GM18870 (cell line): Measurements from ENCODE around the gene ARF1.

ENCODE experiments used
- ATAC-seq: cut with Tn5 transposase; IDR thresholded peaks from one replicate; pipeline ENCODE4 v1.9.1; 2021; ENCODE audit warnings: moderate library complexity; ENCODE audit not compliant: unreplicated experiment

The ARF1 gene

DNA sequence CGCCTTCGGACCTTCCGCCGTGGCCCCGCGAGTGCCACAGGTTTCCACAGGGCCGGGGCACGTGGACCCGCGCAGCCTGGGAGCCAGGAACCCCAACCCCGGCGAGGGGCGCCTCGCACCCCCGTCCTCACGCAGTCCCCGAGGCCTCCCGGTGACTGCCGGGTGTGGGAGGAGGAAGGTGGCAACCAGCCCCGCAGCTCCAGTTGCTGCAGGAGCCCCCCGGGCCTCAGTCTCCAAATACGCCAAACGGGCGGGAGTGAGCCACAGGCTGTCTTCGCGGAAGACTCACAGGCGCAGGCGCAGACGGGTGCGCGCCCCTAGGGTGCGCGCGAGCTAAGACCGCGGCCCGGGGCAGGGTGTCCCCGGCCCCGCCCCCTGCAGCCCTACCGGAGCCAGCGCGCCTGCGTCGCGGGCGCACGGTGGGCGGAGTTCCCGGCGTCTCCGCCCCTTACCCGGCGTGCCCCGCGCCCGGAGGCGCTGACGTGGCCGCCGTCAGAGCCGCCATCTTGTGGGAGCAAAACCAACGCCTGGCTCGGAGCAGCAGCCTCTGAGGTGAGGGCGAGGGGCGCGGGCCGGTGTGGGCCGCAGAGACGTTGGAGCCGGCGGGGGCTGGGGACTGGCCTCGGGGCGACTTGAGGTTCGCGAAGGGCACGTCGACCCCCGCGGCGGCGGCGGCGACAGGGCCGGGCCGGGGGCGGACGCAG lies at the start of gene ARF1:
Gene ARF1 (plus strand): TSS at position 495 of the 704 bp plus-strand sequence. CDS start 14,407 bp downstream, outside the sequence.
- ATAC-seq = peak; percentile 60

DNA sequence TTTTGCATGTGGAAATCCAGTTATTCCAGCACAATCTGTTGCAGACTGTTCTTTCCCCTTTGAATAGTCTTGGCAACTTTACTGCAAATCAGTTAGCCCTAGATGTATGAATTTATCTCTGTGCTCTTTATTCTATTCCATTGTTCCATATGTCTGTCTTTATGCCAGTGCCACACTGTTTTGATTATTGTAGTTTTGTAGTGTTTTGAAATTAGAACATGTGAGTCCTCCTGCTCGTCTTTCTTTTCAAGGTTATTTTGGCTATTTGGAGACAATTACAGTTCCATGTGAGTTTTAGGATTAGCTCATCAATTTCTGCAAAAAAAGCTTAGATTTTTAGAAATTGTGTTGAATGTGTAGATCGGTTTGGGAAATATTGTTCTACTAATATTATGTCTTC lies 49.1 kb upstream of the ARF1 start:
- ATAC-seq = no peak

DNA sequence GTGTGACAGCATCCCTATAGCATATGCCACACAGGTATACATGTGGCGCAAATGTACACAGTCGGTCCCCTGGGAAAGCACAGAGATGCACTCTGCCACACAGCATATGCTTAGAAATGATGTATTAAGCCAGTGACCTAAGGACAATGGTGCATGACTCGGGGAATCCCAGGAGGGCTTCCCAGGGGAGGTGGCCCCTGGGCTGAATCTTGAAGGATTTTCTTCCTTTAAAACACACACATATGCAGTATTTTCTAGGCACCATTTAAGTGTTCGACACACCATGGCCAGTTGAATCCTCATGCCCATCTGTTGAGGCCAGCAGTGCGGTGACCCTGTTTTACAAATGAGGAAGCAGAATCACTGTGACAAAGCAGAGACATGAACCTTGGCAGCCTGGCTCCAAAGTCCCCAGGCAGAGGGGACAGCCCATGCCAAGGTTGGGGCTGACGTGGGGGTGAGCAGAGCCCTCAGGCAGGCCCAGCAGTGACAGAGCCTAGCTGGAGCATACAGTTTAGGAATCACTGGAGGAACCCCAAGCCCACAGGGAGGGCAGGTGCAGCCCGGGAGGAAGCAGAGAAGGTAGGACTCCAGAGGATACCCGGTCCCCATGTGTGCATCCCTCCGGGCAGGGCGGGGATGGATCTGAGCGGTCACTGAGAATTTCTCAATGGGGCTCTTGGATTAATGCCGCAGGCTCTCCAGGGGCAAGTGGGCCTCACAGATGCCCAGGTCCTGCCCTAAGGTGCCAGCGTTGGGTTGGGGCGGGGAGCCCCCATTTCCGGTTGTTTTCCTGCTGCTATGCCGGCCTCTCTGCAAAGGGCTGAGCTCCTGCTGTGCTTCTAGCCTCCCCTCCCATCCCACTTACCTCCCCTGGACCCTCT lies 47.3 kb upstream of the ARF1 start:
- no peak for ATAC-seq

DNA sequence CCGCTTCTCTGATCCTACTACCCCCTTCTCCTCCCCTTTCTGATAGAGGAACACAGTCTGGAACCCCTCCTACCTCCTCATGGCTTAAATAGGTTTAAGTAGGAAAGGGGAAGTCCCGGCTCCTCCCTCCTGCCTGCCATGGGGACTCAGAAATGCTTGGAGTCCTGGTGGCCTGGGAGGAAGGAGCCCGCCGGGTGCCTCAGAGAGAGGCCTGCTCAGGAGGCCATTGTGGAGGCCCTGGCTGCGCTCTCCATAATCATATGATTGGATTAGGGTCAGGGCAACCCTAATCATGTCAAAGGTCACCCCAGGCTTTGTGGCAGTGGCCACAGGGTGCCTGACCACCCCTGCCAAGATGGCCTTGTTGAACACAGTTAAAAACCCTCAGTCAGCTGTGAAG lies 46.7 kb upstream of the ARF1 start:
- ATAC-seq = no peak

DNA sequence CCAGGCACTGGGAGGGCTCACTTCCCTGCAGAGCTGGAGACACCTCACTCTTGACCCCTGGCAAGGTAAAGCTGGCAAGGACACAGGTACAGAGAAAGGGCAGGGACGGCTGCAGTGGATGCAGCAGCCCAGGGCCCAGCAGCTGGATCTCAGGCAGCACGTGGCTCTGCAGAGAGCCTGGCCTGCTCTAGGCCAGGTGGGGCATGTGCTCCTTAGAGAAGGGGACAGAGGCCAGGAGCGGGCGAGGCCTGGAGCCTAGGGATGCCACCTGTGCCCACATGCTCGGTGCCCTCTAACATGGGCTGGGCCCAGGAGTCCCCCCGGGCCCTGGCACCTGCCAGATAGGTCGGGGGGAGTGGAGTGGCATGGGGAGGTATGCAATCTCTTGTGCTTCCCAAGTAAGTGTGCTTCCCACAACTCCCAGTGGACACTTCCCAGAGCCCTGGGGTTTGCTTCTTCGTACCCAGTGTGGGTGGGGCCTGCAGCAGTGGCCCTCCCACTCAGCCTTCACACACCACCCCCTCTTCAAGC lies 45.7 kb upstream of the ARF1 start:
- no peak for ATAC-seq

DNA sequence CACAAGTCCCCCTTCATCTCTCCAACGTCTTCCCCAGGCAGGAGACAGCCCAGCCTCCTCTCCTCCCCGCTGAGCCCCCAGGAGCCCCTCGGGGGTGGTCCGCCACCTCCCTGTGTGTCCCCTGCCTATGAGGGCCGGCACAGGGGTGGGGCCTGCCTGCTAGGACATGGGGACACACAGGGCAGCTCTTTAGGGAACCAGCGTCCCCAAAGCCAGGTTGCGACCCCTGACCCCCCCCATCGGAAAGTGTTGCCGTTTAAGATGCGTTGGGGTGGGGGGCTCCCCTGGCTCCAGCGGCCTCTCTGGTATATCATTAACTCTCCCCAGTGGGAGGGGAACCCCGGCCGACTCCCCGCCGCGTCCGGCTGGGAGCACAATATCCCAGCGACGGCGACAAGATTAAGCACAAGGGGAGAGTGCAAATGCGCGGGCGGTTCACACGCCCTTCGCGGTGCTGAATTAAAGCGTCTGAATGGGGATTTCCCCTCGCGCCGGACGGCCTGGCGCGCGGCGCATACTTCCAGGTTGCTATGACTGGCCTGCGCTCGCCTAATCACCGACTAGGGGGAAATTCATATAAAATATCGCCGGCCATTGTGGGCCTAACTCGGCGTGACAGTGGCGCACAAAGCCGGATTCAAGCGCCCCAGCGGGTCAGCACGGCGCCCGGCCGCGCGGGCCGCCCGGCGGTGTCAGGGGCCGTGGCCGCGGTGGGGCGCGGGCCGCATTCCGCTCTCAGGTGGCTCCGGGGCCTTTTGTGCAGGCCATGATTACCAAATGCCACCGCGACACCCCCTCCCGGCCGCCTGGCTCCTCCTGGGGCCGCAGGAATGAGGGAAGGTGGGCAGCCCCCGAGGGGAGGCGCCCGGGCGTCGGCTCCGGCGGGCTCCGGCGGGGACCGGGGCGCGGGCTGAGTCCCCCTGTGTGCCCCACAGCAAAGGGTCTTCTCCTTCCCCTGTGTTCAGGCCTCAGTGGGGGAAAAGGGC lies 44.8 kb upstream of the ARF1 start:
- no peak for ATAC-seq

DNA sequence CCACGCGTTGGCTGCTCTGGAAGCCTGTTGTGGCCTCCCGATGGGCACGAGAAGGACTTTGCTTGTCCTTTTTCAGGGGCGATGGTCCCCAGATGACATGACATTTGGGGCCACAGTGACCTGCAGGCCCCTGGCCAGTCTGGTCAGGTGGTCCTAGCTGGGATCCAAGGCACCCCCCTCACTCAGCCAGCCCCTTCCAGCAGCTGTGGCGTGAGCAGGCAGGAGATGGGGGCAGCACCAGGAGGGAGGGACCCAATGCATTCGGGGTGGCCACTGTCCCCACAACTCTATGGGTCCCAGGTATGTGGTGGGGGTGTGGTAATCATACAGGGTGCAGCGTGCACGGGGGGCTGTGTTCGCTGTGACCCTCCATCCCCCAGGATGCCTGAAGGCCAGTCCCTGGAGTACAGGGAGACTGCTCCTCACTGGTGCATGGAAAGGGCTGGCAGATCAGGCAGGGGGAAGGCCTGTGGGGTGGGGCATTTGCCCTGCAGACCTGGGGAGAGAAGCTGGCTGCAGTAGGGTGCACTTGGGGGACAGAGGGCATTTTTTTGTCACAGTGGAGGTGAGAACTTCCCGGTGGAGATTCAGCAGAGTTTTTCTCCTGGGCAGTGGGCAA lies 44.0 kb upstream of the ARF1 start:
- ATAC-seq = no peak

DNA sequence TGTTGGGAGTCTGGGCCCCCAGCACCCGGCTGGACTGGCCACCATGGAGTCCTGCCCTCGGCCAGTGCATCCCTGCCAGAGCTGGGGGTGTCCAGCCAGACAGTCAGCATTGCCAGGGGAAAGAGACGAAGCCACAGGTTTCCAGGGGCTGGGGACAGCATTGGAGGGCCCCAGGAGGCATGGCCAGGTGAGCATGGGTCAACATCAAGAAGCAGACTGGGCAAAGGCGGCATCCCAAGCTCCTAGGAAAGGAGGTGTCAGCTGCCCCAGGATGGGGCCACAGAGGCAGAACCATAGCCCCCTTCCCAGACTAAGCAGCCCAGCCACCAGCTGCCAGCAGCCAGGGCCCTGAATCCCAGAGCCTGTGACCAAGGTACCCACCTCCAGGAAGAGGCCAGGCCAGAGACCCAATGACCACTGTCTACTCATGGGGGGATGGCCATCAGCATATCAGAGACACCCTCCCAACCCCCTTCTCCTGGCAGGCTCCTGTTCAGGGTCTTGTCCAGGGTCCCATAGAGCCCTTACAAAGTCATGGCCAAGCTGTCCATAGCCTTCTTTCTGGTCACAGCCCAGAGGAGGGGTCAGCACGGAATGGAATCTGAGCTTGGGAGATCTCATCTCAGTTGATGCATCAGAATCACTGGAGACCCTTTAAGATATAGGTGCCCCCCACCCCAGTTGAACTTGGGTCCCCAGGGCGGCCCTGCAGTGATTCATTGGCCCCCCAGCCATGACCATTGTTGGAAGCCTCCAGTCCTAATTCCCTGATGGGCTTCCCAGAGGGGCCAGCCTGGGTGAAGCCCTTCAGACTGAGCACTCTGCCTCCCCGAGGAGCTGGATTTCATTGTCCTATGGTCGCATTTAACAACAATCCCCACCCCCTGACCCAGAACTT lies 43.3 kb upstream of the ARF1 start:
- ATAC-seq = no peak

DNA sequence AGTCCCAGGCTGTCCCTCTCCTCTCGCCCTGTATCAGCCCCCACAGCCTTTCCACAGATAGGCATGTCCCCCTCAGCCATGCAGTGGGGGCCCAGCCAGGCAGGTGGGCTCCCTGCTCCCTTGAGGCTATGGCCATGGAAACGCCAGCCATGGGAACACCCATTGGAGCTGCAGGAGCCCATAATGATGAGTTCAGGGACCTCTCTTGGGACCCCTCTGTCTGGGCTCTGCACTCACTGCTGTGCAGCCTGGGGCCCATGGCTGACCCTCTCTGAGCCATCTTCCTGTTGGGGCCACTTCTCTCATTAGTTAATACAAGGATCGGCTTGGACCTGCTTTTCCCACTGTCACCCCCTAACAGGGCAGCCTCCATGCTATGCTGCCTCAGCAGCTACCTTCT lies 42.5 kb upstream of the ARF1 start:
- no peak for ATAC-seq

DNA sequence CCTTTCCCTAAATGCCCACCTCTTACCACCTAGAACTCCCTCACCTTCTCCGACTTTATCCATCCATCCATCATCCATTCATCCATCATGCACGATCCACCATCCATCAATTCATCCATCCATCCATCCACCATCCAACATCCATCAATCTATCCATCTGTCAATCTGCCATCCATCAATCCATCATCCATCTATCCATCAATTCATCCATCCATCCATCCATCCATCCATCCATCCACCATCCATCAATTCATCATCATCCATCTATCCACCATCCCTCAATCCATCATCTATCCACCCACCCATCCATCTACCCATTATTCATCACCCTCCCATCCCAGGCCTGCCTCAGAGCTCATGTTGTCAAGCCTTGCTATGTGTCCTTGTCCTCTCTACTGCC lies 41.2 kb upstream of the ARF1 start:
- ATAC-seq = no peak

DNA sequence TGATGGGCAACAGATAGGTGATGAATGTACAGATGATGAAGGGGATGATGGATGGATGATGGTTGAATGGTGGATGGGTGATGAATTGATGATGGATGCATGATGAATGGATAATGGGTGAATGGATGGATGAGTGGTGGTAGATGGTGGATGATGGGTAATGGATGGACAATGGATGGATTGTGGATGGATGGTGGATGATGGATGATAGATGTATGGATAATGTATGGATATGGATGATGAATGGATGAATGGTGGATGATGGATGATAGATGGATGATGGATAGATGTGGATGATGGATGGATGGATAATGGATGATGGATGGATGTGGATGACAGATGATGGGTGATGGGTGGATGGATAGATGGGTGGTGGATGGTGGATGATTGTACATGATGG lies 40.0 kb upstream of the ARF1 start:
- no peak for ATAC-seq

DNA sequence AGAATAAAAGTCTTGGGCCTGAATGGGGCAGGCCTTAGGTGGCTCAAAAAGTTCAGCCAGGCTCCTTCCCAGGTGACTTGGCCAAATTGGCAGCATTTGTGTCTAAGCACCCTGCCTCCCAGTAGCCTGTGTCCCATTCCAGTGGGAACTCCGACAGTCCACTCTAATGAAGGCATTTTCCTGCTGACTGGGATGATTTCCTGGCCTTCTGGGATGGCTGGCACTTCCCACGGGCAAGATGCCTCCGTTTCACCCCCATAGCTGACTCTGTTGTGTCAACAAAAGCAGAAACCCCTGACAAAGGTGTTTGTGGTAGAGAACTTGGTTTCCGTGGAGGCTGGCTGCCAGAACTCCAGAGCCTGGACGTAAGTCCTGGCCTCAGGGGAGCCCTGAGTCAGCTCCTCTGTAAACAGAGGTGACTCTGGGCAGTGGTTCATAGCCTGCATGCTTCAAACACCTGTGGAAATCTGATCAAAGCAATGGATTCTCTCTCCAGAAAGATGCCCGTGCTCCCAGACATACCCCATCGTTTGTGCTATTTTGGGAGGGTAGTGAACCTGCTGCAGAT lies 39.1 kb upstream of the ARF1 start:
- no peak for ATAC-seq

DNA sequence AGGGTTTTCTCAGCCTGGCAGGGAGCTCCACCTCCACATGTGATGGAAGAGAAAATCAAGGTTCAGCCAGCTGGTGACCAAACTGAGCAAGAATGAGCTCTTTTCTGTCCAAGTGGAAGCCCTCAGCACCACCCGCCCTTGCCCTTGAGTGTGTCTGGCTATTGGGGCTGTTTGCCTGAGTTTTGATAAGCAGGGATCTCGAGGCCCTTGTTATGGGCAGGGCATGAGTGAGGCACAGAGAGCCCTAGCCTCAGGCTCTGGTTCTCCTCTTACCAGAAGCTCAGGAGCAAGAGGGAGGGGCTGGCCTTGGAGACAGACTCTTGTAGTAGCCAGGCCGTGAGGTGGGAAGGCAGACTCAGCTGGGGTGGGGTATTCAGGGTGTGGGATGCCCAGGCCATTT lies 37.5 kb upstream of the ARF1 start:
- no peak for ATAC-seq

DNA sequence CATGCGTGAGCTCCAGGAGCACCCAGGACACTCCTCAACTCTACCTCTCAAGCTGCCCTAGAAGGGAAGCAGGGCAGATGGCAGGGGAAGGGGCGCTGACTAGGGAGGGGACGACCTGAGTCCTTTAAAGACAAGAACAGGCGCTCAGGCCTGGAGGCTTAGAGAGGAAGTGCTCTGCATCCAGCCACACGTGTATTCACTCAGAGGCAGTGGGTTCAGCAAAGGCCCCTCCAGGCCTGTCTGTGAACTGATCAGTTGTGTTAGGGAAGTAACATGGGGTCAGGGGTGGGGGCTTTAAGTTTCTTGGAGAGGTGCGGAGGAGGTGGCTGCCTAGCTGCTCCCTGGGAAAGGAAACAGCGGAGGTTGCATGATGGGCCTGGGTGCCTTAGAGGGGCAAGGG lies 37.1 kb upstream of the ARF1 start:
- ATAC-seq = no peak

DNA sequence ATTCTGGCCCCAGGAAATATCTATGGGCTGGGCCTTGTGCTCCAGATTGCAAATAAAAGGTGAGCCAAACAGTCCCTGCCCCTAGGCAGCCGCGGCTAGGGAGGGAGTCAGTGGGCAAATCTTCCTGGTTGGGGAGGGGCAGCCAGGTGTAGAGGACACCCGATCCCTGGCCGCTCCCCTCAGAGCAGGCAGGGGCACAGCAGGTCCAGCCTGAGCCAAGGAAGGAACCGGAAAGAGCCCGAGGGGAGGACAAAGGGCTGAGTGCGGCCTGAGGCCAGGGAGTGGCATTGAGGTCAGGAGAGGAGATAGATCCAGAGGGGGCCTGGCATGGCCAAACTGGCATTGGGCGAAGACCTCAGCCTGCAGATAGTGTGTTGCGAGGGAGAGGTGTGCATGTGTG lies 36.6 kb upstream of the ARF1 start:
- ATAC-seq = no peak

DNA sequence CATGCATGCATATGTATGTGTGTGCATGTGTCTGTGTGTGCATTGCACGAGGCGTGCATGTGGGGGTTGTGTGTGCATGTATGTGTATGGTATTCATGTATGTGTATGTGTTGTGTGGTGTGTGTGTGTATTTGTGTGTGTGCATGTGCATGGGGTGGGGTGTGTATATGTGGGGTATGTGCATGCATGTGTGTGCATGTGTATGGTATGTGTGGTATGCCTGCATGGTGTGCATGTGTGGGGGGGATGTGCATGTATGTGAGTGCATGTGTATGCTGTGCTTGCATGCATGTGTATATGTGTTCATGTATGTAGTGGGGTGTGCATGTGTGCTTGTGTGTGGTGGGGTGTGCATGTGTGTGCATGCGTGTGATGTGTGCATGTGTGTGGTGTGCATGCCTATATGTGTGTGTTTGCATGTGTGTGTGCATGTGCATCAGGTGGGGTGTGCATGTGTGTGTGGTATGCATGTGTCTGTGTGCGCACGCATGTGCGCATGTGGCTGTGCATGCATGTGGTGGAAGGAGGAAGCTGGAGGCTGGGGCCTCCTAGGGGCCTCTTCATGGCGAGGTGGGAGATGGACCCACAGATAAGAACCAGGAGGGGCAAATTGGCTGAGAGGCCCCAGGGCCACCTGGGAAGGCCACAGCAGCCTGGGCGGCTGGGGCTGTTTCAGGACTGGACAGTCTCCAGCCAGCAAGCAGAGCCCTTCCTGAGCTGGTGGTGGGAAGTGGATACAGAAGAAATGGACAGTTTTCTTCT lies 35.9 kb upstream of the ARF1 start:
- ATAC-seq = no peak

DNA sequence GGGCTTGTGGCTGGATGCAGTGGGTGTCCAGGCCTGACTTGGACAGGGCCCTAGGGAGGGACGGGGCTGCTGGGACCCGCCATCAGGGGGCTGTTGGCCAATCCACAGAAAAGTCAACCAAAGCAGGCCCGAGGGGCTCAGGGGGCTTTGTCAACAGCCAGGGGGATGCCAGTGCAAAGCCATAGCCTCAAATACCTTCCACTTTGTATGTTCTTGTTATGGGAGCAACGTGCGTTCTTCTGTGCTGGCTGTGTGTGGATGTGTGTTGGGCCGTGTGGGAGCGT lies 35.4 kb upstream of the ARF1 start:
- ATAC-seq = no peak

DNA sequence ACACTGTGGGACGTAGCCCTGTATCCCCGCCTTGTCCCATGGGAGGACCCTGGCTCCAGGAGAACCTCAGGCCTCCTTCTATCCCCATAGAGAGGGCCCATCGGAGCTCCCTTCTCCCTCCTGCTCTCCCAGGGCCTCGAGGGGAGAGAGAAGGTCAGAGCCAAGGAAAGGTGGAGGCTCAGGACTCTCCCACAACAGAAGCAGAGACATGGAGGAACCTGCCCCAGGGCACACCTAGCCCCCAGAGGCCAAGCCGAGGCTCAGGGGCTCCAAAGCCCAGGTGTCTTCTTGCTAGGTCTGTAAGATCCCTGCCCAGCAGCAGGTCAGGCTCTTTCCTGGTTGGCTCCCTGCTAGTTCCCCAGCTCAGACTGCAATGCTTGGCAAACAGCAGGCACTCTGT lies 34.4 kb upstream of the ARF1 start:
- ATAC-seq = no peak
